ENCODE data around the gene PRDM4. TPM values are rescaled to one million over a fixed set of nuclear protein-coding genes. Genes with fewer than 3 reads are reported as not detected.

The PRDM4 gene
- total and polyA plus RNA-seq, 2 of the 13 experiments (the other 11 are each of a cell fraction or from before 2014, with no cell fraction given) = 9.9 to 15.3 TPM

GRCh38 chr12:107760809-107761501 is at the start of gene PRDM4 (continued):
- TF ChIP-seq MAZ (IDR thresholded peaks at IDR 0.05; ENCODE audit: borderline replicate concordance, low read depth, low read length) (peak; percentile 39; the same call in 1 of the 2 replicates), MAZ (CRISPR knock-in tag; IDR thresholded peaks at IDR 0.05; ENCODE audit: low read depth) (peak; percentile 92), SP140L (CRISPR knock-in tag; IDR thresholded peaks at IDR 0.05; ENCODE audit: borderline replicate concordance) (no peak), ZBTB20 (CRISPR knock-in tag; IDR thresholded peaks at IDR 0.05; ENCODE audit: borderline replicate concordance, low read depth) (no peak), KLF12 (CRISPR knock-in tag; IDR thresholded peaks at IDR 0.05; ENCODE audit: borderline replicate concordance) (peak; percentile 86), MYNN (CRISPR knock-in tag; IDR thresholded peaks at IDR 0.05; ENCODE audit: low read depth) (no peak), RORA (CRISPR knock-in tag; IDR thresholded peaks at IDR 0.05) (no peak), NR2F1 (CRISPR knock-in tag; IDR thresholded peaks at IDR 0.05) (no peak), GATA4 (IDR thresholded peaks at IDR 0.05; ENCODE audit: borderline replicate concordance, low read depth) (0 out of 2 replicates have a peak, but pooled peaks have one; percentile 49), FOXK1 (CRISPR knock-in tag; IDR thresholded peaks at IDR 0.05; ENCODE audit: borderline replicate concordance, low read depth) (no peak), MAFK (conservative IDR thresholded peaks at IDR 0.05 in 1 of 2, IDR thresholded peaks at IDR 0.05 in 1 of 2; ENCODE audit: low read length in 2 of 2) (0 out of 4 replicates have a peak, but pooled peaks of 1 of the 2 experiments have one; percentile 13), ZNF441 (CRISPR knock-in tag; IDR thresholded peaks at IDR 0.05; ENCODE audit: borderline replicate concordance) (peak; percentile 85), TAF1 (CRISPR knock-in tag; IDR thresholded peaks at IDR 0.05) (peak; percentile 58; the same call in 1 of the 2 replicates), BHLHE40 (IDR thresholded peaks at IDR 0.05; ENCODE audit: low read length) (peak; percentile 48), TEAD3 (CRISPR knock-in tag; optimal IDR thresholded peaks at IDR 0.05; ENCODE audit: borderline replicate concordance) (peak; percentile 36), ZSCAN25 (CRISPR knock-in tag; IDR thresholded peaks at IDR 0.05) (no peak), GFI1 (CRISPR knock-in tag; IDR thresholded peaks at IDR 0.05; ENCODE audit: borderline replicate concordance) (peak; percentile 3; the same call in 1 of the 2 replicates), ZNF709 (CRISPR knock-in tag; IDR thresholded peaks at IDR 0.05) (no peak), ZNF543 (CRISPR knock-in tag; IDR thresholded peaks at IDR 0.05) (no peak), SRSF4 (IDR thresholded peaks at IDR 0.05; ENCODE audit: low read depth, low read length, poor library complexity, severe bottlenecking) (no peak), ZNF749 (CRISPR knock-in tag; IDR thresholded peaks at IDR 0.05; ENCODE audit: borderline replicate concordance) (peak; percentile 39; the same call in 1 of the 2 replicates), GATAD1 (CRISPR knock-in tag; IDR thresholded peaks at IDR 0.05) (peak; percentile 76), SP4 (CRISPR knock-in tag; IDR thresholded peaks at IDR 0.05) (peak; percentile 87), ISX (CRISPR knock-in tag; conservative IDR thresholded peaks at IDR 0.05) (no peak), ZMYM4 (CRISPR knock-in tag; IDR thresholded peaks at IDR 0.05) (peak; percentile 88)
- TF ChIP-seq, protein P1, sequence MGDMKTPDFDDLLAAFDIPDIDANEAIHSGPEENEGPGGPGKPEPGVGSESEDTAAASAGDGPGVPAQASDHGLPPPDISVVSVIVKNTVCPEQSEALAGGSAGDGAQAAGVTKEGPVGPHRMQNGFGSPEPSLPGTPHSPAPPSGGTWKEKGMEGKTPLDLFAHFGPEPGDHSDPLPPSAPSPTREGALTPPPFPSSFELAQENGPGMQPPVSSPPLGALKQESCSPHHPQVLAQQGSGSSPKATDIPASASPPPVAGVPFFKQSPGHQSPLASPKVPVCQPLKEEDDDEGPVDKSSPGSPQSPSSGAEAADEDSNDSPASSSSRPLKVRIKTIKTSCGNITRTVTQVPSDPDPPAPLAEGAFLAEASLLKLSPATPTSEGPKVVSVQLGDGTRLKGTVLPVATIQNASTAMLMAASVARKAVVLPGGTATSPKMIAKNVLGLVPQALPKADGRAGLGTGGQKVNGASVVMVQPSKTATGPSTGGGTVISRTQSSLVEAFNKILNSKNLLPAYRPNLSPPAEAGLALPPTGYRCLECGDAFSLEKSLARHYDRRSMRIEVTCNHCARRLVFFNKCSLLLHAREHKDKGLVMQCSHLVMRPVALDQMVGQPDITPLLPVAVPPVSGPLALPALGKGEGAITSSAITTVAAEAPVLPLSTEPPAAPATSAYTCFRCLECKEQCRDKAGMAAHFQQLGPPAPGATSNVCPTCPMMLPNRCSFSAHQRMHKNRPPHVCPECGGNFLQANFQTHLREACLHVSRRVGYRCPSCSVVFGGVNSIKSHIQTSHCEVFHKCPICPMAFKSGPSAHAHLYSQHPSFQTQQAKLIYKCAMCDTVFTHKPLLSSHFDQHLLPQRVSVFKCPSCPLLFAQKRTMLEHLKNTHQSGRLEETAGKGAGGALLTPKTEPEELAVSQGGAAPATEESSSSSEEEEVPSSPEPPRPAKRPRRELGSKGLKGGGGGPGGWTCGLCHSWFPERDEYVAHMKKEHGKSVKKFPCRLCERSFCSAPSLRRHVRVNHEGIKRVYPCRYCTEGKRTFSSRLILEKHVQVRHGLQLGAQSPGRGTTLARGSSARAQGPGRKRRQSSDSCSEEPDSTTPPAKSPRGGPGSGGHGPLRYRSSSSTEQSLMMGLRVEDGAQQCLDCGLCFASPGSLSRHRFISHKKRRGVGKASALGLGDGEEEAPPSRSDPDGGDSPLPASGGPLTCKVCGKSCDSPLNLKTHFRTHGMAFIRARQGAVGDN (CRISPR knock-in tag; IDR thresholded peaks at IDR 0.05) = peak; percentile 72
